VCaP (cell line): ENCODE results near the gene NOL9.

Experiments used
- H3K27ac ChIP-seq: fragments of 450-650 bp; 2 replicates; pipeline ENCODE4 v1.5.1; 2017
- CTCF ChIP-seq: fragments of 450-650 bp; conservative IDR thresholded peaks from 2 replicates; pipeline ENCODE4 v1.5.1; 2017; ENCODE audit warnings: mild to moderate bottlenecking, moderate library complexity

The NOL9 gene

GRCh38 chr1:6581561-6582305, 27.4 kb upstream of the NOL9 start:
- peak overlapping the region; percentile 84 for H3K27ac ChIP-seq

GRCh38 chr1:6580593-6581409, 26.5 kb upstream of the NOL9 start:
- H3K27ac ChIP-seq: peak overlapping the region; percentile 84
- no peak for TF ChIP-seq CTCF

More at GRCh38 chr1:6581561-6582305, 27.4 kb upstream of the NOL9 start:
- TF ChIP-seq CTCF: no peak

GRCh38 chr1:6580119-6580592, 25.8 kb upstream of the NOL9 start:
- peak overlapping the region; percentile 84 for H3K27ac ChIP-seq
- TF ChIP-seq CTCF: no peak

- H3K27ac ChIP-seq: peak within 1 kb of the TSS; percentile 84
- TF ChIP-seq CTCF: no peak
These were observed 25.2 kb upstream of the NOL9 start, which contains the start of gene ZBTB48 for GRCh38 chr1:6579374-6580118. Gene ZBTB48, plus strand, starts transcription at chr1:6579994. Its CDS starts 616 bp downstream, at chr1:6580610.

GRCh38 chr1:6578624-6579373, 24.5 kb upstream of the NOL9 start:
- no peak for TF ChIP-seq CTCF
- peak overlapping the region; percentile 84 for H3K27ac ChIP-seq

GRCh38 chr1:6577831-6578525, 23.7 kb upstream of the NOL9 start:
- no peak overlapping the region for H3K27ac ChIP-seq

More at GRCh38 chr1:6577831-6578525, 23.7 kb upstream of the NOL9 start:
- TF ChIP-seq CTCF: no peak
